Left lung (tissue), 10 donors: ENCODE measurements around the gene CREB5. TPM values are rescaled to one million over a fixed set of nuclear protein-coding genes. Genes with fewer than 3 reads are reported as not detected.

ENCODE experiments used
- ATAC-seq: fragments of 200-7000 bp; cut with Tn5 transposase; one replicate; pipeline ENCODE4 v1.9.1; 2020; ENCODE audit warnings: moderate library complexity
- DNase-seq, 4 donors: peaks; one replicate each; pipeline ENCODE4 v3.0.0-alpha.2; 2013 to 2020
- H3K27ac ChIP-seq, 2 donors: fragments of 200-600 bp; sonication (generic) in 1 of 2; one replicate each; pipeline versions ENCODE4 v1.5.0 to v1.8.0; 2020 to 2021
- H3K27me3 ChIP-seq, 2 donors: fragments of 200-600 bp; sonication (generic) in 1 of 2; one replicate each; pipeline versions ENCODE4 v1.5.0 to v1.8.0; 2020 to 2021
- H3K36me3 ChIP-seq, 2 donors: fragments of 200-600 bp; sonication (generic) in 1 of 2; one replicate each; pipeline versions ENCODE4 v1.5.0 to v1.8.0; 2020 to 2021
- H3K4me1 ChIP-seq, 2 donors: fragments of 200-600 bp; one replicate each; pipeline ENCODE4 v1.8.0; 2021
- H3K4me3 ChIP-seq, 2 donors: fragments of 200-600 bp; sonication (generic) in 1 of 2; one replicate each; pipeline versions ENCODE4 v1.5.0 to v1.8.0; 2020 to 2021; ENCODE audit warnings: mild to moderate bottlenecking in 1 of 2
- H3K9me3 ChIP-seq, 2 donors: fragments of 200-600 bp; sonication (generic) in 1 of 2; one replicate each; pipeline versions ENCODE4 v1.5.0 to v1.8.0; 2020 to 2021
- intact Hi-C, 2 donors: fragments of 100-400 bp; cut with DNase I; formaldehyde crosslinking; loops; one replicate each; pipeline versions ENCODE4 v1.11.2 to v1.14.2; 2022
- polyA plus RNA-seq, 6 donors: library from polyadenylated mRNA; unstranded; fragments of 120-200 nt; gene quantifications; one replicate each; pipeline ENCODE4 v1.2.1, GENCODE V29; 2013; ENCODE audit not compliant: insufficient read length in 6 of 6
- total RNA-seq, 2 donors: library from RNA; stranded (reverse); fragmentation: NEBNext Ultra II Directional; extraction: Animal tissue kit (Norgen Biotek cat#: 25700); gene quantifications; one replicate each; pipeline ENCODE4 v1.2.1, GENCODE V29; 2021
- TF ChIP-seq, protein P1 (sequence below), 2 donors: fragments of 200-600 bp; sonication (generic) in 1 of 2; IDR thresholded peaks; one replicate each; pipeline versions ENCODE4 v1.5.0 to v1.8.0; 2021; ENCODE audit warnings: antibody characterized with exemption in 2 of 2
- donor health status: DM: no; HTN: yes; CAD: no.
- donor health status: DM: no; HTN: no; CAD: no.

The CREB5 gene
- total and polyA plus RNA-seq, 8 donors = 6.6 to 19.9 (median 15.7) TPM

DNA sequence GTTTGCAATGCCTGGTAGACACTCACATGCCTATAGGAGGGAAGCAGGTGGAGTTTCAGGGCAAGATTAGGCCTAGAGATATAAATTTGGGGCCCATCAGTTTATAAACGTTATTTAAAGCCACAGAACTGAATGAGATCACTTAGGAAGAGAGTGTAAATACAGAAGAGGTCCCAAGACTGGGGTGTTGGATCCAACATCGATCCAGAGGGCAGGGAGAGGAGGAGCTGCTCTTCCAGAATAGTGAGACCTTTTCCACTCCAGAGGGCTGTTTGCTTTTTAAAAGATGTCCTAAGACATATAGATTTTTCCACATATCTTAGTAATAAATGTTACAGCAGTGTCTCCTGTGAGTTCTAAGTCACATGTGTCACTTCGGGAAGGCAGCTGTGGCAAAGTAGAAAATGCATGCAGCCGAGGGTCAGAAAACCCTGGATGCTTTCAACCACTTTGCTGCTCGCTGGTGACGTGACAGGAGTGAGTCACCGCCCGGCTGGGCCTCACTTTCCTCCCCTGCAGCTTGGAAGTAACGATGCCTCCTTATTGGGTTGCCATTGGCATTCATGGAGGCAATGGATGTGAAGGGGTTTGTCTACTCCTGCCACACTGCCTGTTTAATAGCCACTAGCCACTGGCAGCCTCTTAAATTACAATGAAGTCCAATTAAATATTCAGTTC lies 450.4 kb downstream of the CREB5 start:
- no peak for ATAC-seq
- peaks cover 0 to 14% of the 10 kb centered on the region in 2 donors for H3K27me3 ChIP-seq
- intact Hi-C loops = no loop called here
- DNase-seq = peak in 1 of 4 donors; percentile 40
- H3K4me1 ChIP-seq = no peaks in the 10 kb centered on the region
- H3K9me3 ChIP-seq = no peaks in the 10 kb centered on the region
- H3K4me3 ChIP-seq = no peak overlapping the region
- no peak overlapping the region for H3K27ac ChIP-seq
- TF ChIP-seq, protein P1, sequence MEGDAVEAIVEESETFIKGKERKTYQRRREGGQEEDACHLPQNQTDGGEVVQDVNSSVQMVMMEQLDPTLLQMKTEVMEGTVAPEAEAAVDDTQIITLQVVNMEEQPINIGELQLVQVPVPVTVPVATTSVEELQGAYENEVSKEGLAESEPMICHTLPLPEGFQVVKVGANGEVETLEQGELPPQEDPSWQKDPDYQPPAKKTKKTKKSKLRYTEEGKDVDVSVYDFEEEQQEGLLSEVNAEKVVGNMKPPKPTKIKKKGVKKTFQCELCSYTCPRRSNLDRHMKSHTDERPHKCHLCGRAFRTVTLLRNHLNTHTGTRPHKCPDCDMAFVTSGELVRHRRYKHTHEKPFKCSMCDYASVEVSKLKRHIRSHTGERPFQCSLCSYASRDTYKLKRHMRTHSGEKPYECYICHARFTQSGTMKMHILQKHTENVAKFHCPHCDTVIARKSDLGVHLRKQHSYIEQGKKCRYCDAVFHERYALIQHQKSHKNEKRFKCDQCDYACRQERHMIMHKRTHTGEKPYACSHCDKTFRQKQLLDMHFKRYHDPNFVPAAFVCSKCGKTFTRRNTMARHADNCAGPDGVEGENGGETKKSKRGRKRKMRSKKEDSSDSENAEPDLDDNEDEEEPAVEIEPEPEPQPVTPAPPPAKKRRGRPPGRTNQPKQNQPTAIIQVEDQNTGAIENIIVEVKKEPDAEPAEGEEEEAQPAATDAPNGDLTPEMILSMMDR (IDR thresholded peaks at IDR 0.05) = no peak
- no peaks in the 10 kb centered on the region for H3K36me3 ChIP-seq

DNA sequence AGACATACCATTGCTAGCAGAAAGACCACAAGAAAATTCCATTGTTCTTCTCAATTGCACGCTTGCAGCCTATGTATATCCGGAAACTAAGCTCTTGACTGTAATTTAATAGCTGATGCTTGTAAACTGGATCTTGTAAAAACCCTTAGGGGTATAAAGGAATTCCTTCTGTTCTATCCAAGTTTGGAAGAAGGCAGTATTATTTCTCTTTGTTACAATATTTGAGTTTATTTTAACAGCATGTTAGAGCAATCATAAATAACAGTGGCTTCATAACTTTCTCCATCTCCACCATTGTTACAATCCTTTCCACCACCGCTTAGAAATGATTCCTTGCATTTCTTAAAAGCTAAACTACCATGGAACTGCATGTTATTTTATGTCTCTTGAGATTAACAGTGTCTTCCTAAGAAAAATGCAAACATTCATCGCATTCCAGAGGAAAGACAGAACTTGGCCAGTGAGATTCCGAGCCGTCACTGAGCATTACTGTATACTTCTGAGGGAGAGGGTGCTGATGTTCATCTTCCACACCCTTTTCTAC lies 453.4 kb downstream of the CREB5 start:
- TF ChIP-seq, protein P1 (IDR thresholded peaks at IDR 0.05) = no peak
- Histone ChIP-seq H3K4me3 (no peak overlapping the region), H3K9me3 (no peaks in the 10 kb centered on the region), H3K27me3 (peaks cover 0 to 4% of the 10 kb centered on the region in 2 donors), H3K27ac (no peak overlapping the region), H3K4me1 (no peaks in the 10 kb centered on the region), H3K36me3 (no peaks in the 10 kb centered on the region)
- ATAC-seq = no peak
- intact Hi-C loops = no loop called here
- no peak for DNase-seq

DNA sequence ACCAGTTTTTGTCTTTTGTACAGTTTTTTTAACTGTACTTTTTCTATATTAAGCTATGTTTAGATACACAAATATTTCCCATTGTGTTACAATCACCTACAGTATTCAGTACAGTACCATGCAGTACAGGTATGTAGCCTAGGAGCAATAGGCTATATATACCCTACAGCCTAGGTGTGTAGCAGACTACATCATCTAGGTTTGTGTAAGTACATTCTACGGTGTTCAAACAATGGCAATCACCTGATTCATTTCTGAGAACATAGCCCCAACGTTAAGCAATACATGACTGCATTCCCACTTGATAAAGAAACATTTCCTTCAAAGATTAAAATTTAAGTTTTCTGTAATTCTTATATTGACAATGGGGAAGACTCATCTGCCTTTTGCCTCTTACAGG lies 456.4 kb downstream of the CREB5 start:
- no peak overlapping the region for H3K27ac ChIP-seq
- no peaks in the 10 kb centered on the region for H3K4me1 ChIP-seq
- ATAC-seq (no peak), DNase-seq (no peak)
- intact Hi-C loops = no loop called here
- no peak overlapping the region for H3K4me3 ChIP-seq
- H3K9me3 ChIP-seq = no peaks in the 10 kb centered on the region
- no peaks in the 10 kb centered on the region for H3K36me3 ChIP-seq
- TF ChIP-seq, protein P1 (IDR thresholded peaks at IDR 0.05) = no peak
- H3K27me3 ChIP-seq = peaks cover 0 to 5% of the 10 kb centered on the region in 2 donors

DNA sequence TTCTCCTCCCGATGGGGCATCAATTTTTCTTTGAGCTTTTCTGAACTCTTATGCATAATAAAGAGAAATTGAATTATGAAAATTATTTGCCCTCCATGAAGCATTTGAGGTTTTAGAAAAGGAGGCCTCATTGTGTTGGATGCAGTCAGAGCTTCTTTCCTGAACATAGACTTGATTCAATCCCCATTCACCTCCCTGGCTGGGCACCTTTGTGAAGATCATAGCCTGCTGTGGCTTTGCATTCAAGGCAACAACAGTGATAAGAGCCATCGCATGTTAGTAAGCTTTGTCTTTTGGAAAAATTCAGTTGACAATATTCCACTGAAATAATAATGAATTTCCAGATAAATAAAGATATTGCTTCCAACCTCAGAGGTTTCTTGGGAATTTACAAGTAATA lies 458.8 kb downstream of the CREB5 start:
- Histone ChIP-seq H3K4me3 (no peak overlapping the region), H3K9me3 (no peaks in the 10 kb centered on the region), H3K36me3 (no peaks in the 10 kb centered on the region), H3K4me1 (no peaks in the 10 kb centered on the region), H3K27me3 (peaks cover 0 to 5% of the 10 kb centered on the region in 2 donors), H3K27ac (no peak overlapping the region)
- intact Hi-C loops = no loop called here
- ATAC-seq (no peak), DNase-seq (no peak)
- TF ChIP-seq, protein P1 (IDR thresholded peaks at IDR 0.05) = no peak

DNA sequence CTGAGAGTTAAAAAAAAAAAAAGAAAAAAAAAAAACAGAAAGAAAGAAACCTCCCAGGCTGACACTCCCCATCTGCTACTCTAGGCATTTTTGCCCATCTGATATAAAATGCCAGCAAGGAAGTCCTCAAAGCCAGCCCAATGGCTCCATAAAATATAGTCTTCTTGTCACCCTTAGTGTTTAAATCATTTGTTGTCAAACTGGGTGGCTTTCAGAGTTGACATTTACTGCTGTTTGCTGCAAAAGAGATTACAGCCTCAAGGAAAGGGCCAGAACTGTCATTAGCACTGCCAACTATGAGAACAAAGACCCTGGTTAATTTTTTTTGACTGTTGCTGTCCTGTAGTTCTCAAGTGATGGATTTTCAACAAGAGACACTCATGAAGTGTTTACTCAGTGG lies 459.3 kb downstream of the CREB5 start:
- H3K4me1 ChIP-seq = no peaks in the 10 kb centered on the region
- ATAC-seq (no peak), DNase-seq (peak in 1 of 4 donors; percentile 26)
- intact Hi-C loops = no loop called here
- peaks cover 0 to 5% of the 10 kb centered on the region in 2 donors for H3K27me3 ChIP-seq
- H3K9me3 ChIP-seq = no peaks in the 10 kb centered on the region
- H3K27ac ChIP-seq = no peak overlapping the region
- no peak overlapping the region for H3K4me3 ChIP-seq
- H3K36me3 ChIP-seq = no peaks in the 10 kb centered on the region
- TF ChIP-seq, protein P1 (IDR thresholded peaks at IDR 0.05) = no peak
